ENCODE data around the gene ARL13B. TPM values are rescaled to one million over a fixed set of nuclear protein-coding genes. Genes with fewer than 3 reads are reported as not detected.
"Not testable (repeated sequence)": the region's sequence is repeated elsewhere in the genome, so short reads cannot be mapped to it uniquely, and the experiment has no call there.

ARL13B gene
- total RNA-seq, 8 experiments from 2014 or later, result 6.6 to 17.0 (median 10.6) TPM

DNA sequence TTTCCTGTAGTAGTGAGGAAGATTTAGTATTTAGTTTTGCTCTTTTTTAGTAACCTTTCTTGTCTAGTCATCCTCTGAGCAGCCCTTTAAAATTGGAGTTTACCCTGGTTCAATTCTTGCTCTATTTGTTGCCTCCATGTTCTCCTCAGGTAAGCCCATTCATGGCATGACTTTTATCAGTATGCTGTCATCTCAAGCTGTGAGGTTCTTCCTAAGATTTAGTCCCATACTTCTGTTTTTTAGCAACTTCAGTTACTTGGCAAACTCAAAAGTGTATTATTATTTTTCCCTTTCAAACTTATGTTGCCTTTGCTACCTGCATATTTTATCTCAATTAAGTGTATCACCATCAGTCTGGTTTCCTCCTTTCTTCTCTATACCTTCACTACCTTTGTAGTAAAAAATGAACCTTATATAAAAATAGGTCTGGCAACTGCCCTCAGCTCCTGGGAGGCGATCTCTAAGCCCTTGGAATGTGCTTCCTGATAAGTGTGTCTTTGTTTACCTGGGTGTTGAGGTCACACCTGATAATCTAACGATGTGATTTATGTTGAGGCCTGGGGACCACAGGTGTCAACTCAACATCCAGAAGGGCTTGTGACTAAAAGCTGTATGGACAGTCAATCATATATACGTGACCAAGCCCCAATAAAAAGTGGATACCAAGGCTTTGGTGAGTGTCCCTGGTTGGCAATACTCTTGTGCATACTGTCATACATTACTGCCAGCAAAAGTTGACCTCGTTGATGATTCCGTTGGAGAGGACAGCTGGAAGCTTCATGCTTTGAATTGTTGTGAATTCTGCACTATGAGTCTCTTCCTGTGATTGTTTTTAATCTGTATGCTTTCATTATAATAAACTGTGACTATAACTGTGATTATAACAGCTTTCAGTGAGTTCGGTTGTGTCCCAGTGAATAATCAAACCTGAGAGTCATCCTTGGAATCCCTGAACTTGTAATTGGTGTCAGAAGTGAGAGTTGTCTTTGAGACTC lies 86.8 kb downstream of the ARL13B start:
- Histone ChIP-seq H3K4me1 (replicated peaks in 1 of 2) (peaks cover 4 to 6% of the 10 kb centered on the region in 2 donors), H3K4me3 (no peak overlapping the region), H3K27ac (no peak overlapping the region)
- 80 to 100% (median 87%) methylated on average over 2 to 5 of the region's 6 CpGs; no CpG with 5 or more reads in 2 of the 10 experiments for WGBS, 10 experiments
- in situ Hi-C loops (cut with MboI; ENCODE audit: low pct_unique_long_range_greater_than_20kb in 2 of 9, low sequenced_read_pairs in 9 of 9, unreplicated experiment in 9 of 9), result loop anchor here in 1 of 9 experiments (10.0 kb wide), 1 partner anchor 62 kb away; no protein-coding TSS in a partner anchor
- ATAC-seq (replicated peaks in 6 of 8), result no peak

DNA sequence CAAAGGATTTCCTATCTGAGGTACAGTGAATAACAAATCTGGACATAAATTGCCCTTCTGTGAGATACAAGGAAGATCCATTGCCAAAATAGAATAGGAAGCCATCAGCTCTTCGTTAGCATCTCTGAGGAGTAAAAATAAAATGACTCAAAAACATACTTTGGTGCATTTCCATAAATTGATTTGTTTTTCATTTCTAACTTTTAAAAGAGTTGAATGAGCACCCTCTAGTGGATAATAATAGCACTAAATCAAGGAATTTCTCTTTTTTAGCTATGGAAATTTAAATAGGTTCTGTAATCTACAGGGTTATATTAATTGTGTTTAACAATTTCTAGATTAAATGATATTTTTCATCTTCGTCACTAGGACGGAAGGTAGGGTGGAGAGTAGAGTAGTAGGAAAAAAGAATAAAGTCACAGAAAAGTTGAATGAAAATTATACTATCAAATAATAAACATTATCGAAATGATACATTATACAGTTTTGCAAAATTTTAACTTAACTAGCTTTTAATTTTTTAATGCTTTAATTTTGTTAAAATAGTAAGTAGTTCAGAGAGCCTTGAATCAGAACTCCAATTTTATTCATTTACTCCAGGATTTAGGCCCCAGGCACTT lies 89.3 kb downstream of the ARL13B start:
- no peak for ATAC-seq (replicated peaks in 6 of 8)
- Histone ChIP-seq H3K4me3 (no peak overlapping the region), H3K27ac (no peak overlapping the region), H3K4me1 (replicated peaks in 1 of 2) (no peaks in the 10 kb centered on the region)
- in situ Hi-C loops (cut with MboI; ENCODE audit: low pct_unique_long_range_greater_than_20kb in 2 of 9, low sequenced_read_pairs in 9 of 9, unreplicated experiment in 9 of 9), result loop anchor here in 1 of 9 experiments (10.0 kb wide), 1 partner anchor 65 kb away; no protein-coding TSS in a partner anchor
- 5 to 94% (median 65%) methylated on average over 2 to 4 of the region's 4 CpGs for WGBS, 10 experiments

DNA sequence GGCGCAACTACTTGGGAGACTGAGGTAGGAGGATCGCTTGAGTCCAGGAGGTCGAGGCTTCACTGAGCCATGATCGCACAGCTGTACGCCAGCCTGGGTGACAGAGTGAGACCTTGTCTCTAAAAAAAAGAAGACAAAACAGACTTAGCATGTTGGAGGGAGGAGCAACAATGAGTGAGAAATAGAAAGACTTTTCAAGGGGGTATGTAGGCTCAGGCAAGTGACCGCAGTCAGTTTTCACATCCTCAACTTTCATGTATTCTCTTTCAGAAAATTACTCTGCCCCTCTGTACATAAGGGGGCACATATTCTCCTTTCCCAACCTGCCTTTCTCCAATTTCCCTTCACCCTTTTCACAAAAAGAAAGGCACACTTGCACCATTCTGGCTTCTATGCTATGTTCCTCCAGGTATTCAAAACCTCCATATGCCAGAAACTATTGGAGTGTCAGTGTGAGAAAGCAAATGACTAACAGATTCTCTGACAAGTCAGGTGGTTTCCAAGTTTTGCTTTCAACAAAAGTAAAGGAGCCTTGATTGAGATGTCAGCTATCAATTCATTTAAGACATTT lies 90.5 kb downstream of the ARL13B start:
- in situ Hi-C loops (cut with MboI; ENCODE audit: low pct_unique_long_range_greater_than_20kb in 2 of 9, low sequenced_read_pairs in 9 of 9, unreplicated experiment in 9 of 9), result no loop called here
- ATAC-seq (replicated peaks in 6 of 8), result no peak
- H3K4me3 ChIP-seq, result no peak overlapping the region
- WGBS, 10 experiments, result 67 to 100% (median 99%) methylated on average over 1 to 6 of the region's 6 CpGs; no CpG with 5 or more reads in 2 of the 10 experiments
- no peaks in the 10 kb centered on the region for H3K4me1 ChIP-seq (replicated peaks in 1 of 2)
- no peak overlapping the region for H3K27ac ChIP-seq

DNA sequence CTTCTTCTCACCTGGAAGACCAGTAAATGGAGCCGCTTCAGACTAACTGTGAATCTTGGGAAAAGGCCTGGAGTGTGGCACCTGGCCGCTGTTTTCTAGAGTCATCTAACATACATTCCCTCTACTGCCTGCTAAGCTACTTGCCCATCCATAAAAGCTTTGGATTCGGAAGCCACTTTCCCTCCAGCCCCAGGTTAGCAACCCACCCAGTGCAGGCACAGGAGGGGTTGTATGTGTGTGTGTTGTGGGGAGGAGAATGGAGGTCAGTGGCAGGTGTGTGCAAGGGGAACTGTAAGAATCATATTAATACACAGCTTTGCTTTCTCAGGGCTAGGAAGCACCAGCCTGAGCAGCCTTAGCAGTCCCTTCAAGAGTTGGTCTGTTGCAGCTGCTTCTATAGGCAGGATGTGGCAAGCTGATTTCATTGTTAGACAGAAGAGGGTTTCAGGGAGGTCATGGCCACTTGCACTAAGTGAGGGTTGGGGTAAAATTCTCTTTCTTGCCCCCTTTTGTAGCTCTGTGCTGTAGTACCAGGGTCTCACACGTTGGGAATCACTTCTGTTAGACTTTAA lies 91.8 kb downstream of the ARL13B start:
- Histone ChIP-seq H3K4me1 (replicated peaks in 1 of 2) (no peaks in the 10 kb centered on the region), H3K4me3 (no peak overlapping the region), H3K27ac (no peak overlapping the region)
- no peak for ATAC-seq (replicated peaks in 6 of 8)
- in situ Hi-C loops (cut with MboI; ENCODE audit: low pct_unique_long_range_greater_than_20kb in 2 of 9, low sequenced_read_pairs in 9 of 9, unreplicated experiment in 9 of 9), result no loop called here
- 80 to 100% (median 100%) methylated on average over 1 to 3 of the region's 4 CpGs; no CpG with 5 or more reads in 3 of the 10 experiments for WGBS, 10 experiments

DNA sequence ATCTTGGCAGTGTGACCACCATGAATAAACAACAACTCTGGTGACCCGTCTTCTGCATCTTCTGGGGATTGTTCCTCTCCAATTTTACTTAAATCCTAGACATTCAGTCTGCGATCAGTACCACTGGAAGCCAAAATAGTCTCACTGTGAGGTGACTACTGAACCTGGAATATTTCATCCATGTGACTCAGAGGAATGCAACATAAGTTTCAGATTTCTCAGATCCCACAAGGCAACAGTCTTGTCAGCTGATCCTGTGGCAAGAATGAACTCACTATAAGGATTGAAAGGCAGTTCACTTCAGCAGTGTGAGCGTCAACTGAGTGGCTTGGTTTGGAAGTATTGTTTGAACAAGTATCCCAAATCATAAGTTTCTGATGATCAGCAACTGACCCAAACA lies 96.1 kb downstream of the ARL13B start:
- no peaks in the 10 kb centered on the region for H3K4me1 ChIP-seq (replicated peaks in 1 of 2)
- no peak overlapping the region for H3K4me3 ChIP-seq
- in situ Hi-C loops (cut with MboI; ENCODE audit: low pct_unique_long_range_greater_than_20kb in 2 of 9, low sequenced_read_pairs in 9 of 9, unreplicated experiment in 9 of 9), result no loop called here
- ATAC-seq (replicated peaks in 6 of 8), result no peak
- 75 to 100% (median 100%) methylated on average over 1 to 3 of the region's 3 CpGs; no CpG with 5 or more reads in 2 of the 10 experiments for WGBS, 10 experiments
- no peak overlapping the region for H3K27ac ChIP-seq

DNA sequence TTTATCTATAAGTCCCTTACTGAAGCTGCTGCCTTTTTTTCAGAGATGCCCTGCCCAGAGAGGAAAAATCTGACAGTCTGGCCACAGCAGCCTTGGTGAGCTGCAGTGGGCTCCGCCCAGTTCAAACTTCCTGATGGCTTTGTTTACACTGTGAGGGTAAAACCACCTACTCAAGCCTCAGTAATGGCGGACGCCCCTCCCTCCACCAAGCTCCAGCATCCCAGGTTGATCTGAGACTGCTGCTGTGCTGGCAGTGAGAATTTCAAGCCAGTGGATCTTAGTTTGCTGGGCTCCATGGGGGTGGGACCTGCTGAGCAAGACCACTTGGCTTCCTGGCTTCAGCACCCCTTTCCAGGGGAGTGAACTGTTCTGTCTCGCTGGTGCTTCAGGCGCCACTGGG lies 100.6 kb downstream of the ARL13B start:
- in situ Hi-C loops (cut with MboI; ENCODE audit: low pct_unique_long_range_greater_than_20kb in 2 of 9, low sequenced_read_pairs in 9 of 9, unreplicated experiment in 9 of 9); H3K27ac ChIP-seq; H3K4me3 ChIP-seq; H3K4me1 ChIP-seq (replicated peaks in 1 of 2); ATAC-seq (replicated peaks in 6 of 8): not testable (repeated sequence)
- whole genome bisulfite sequencing, 10 experiments, result 100% methylated on average over 1 to 2 of the region's 5 CpGs; no CpG with 5 or more reads in 6 of the 10 experiments

DNA sequence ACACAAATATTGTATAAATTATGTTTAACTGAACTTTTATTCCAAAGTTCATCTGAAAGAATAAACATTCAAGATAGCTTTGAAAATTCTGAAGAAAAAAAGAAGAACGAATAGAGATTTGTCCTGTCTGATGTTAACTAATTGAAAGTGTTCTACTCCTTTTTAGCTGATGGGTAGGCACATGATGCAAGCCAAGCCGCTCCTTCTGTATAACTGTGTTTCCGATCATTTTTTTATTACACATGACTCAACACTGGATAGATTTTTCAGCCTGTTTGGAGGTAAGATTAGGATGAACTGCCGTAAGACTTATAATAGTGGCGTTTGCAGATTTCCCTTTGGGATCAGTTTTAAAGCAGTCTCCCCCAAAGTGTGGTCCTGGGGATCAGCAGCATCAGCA lies 101.9 kb downstream of the ARL13B start:
- Histone ChIP-seq H3K4me1 (replicated peaks in 1 of 2) (peaks cover 0 to 8% of the 10 kb centered on the region in 2 donors), H3K27ac (no peak overlapping the region), H3K4me3 (no peak overlapping the region)
- in situ Hi-C loops (cut with MboI; ENCODE audit: low pct_unique_long_range_greater_than_20kb in 2 of 9, low sequenced_read_pairs in 9 of 9, unreplicated experiment in 9 of 9), result no loop called here
- ATAC-seq (replicated peaks in 6 of 8), result peak in 5 of 8 experiments; percentile 41 to 77 (median 74)
- 84 to 100% (median 91%) methylated on average over 1 to 5 of the region's 5 CpGs for WGBS, 10 experiments

DNA sequence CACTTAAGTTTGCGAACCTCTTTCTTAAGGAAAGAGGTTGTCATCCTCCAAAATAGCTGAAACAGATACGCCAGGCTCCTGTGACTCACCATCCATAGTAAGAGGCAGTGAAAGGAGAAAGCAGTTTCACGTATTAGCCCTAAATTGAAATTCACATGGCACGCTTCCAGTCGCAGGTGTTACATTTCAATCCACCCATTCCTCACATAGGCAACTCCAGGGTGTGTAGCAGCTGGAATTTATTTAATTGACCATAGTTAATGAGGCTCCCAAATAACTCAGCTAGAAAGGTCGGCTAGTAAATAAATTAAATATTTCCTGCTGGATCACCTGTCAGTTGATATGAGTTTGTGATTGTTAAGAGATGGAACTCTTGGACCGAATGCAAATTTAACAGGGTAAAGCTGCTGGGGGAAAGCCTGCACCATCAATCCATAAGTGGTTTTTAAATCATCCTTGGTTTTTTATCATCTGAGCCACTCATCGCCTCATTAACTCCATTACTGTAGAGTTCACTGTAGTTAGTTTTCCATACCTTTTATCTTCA lies 102.5 kb downstream of the ARL13B start:
- ATAC-seq (replicated peaks in 6 of 8), result peak in 5 of 8 experiments; percentile 40 to 83 (median 54)
- WGBS, 10 experiments, result 71 to 100% (median 82%) methylated on average over 1 to 8 of the region's 8 CpGs
- Histone ChIP-seq H3K4me3 (no peak overlapping the region), H3K27ac (no peak overlapping the region), H3K4me1 (replicated peaks in 1 of 2) (peaks cover 0 to 8% of the 10 kb centered on the region in 2 donors)
- in situ Hi-C loops (cut with MboI; ENCODE audit: low pct_unique_long_range_greater_than_20kb in 2 of 9, low sequenced_read_pairs in 9 of 9, unreplicated experiment in 9 of 9), result no loop called here

DNA sequence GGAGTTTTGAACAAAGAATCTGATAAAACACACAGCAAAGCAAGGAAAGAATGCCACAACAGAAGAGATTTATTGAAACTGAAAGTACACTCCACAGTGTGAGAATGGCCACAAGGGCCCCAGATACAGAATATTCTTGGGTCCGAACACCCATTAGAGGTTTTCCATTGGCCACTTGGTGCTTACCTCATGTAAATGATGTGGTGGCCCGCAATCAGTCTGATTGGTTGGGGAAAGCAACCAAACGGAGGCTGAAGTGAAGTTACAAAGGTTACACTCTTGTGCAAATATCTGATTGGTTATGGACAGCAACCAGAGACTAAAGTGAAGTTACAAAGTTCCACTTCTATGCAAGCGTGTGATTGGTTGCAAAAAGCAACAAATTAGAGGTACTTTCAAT lies 103.3 kb downstream of the ARL13B start:
- ATAC-seq (replicated peaks in 6 of 8), result peak in 1 of 8 experiments; percentile 25
- H3K4me3 ChIP-seq, result no peak overlapping the region
- in situ Hi-C loops (cut with MboI; ENCODE audit: low pct_unique_long_range_greater_than_20kb in 2 of 9, low sequenced_read_pairs in 9 of 9, unreplicated experiment in 9 of 9), result no loop called here

DNA sequence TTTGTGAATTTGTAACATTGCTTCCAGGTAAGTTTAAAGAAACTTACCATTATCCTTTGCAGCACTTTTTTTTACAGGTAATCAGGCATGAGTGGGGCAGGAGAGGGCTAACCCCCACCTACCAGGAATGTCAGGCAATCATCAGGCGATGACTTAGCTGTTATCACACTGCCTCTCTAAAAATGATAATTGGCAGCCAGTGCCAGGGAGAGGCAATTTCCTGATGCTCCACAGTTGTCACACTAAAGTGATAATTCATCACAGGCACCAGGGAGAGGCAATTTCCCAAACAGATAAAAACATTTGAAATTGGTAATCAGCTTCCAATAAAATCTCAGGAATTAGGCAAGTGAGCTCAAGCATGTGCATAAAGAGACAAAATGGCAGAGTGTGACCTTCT lies 109.2 kb downstream of the ARL13B start:
- 80 to 100% (median 100%) methylated on average over 1 of the region's 1 CpG; no CpG with 5 or more reads in 4 of the 10 experiments for WGBS, 10 experiments
- H3K27ac ChIP-seq, result no peak overlapping the region
- in situ Hi-C loops (cut with MboI; ENCODE audit: low pct_unique_long_range_greater_than_20kb in 2 of 9, low sequenced_read_pairs in 9 of 9, unreplicated experiment in 9 of 9), result no loop called here
- H3K4me1 ChIP-seq (replicated peaks in 1 of 2), result no peaks in the 10 kb centered on the region
- no peak overlapping the region for H3K4me3 ChIP-seq
- no peak for ATAC-seq (replicated peaks in 6 of 8)

More for the DNA sequence above, 103.3 kb downstream of the ARL13B start:
- Histone ChIP-seq H3K27ac (no peak overlapping the region), H3K4me1 (replicated peaks in 1 of 2) (peaks cover 0 to 8% of the 10 kb centered on the region in 2 donors)
- whole genome bisulfite sequencing, 10 experiments, result 85 to 100% (median 94%) methylated on average over 1 to 4 of the region's 4 CpGs; no CpG with 5 or more reads in 1 of the 10 experiments

DNA sequence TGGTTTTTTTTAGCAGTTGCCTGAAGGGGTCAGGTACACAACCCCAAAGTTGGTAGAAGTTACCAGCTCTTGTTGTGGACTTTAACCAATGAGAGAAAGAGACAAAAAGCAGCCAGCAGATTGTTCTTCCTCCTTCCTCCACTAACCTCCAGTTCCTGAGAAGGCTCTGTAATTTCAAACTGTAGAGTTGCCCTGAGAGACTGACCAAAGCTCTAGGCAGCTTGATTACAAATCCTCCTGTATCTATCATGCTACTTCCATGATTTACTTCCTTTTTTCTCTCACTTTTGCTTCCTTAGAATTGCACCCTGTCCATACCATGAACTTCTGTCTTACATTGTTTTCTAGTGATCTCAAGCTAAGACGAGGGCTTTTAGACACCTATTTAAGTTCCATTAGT lies 112.1 kb downstream of the ARL13B start:
- Histone ChIP-seq H3K4me3 (no peak overlapping the region), H3K27ac (no peak overlapping the region), H3K4me1 (replicated peaks in 1 of 2) (no peaks in the 10 kb centered on the region)
- in situ Hi-C loops (cut with MboI; ENCODE audit: low pct_unique_long_range_greater_than_20kb in 2 of 9, low sequenced_read_pairs in 9 of 9, unreplicated experiment in 9 of 9), result no loop called here
- no peak for ATAC-seq (replicated peaks in 6 of 8)
- 71 to 100% (median 95%) methylated on average over 1 of the region's 1 CpG; no CpG with 5 or more reads in 2 of the 10 experiments for WGBS, 10 experiments

DNA sequence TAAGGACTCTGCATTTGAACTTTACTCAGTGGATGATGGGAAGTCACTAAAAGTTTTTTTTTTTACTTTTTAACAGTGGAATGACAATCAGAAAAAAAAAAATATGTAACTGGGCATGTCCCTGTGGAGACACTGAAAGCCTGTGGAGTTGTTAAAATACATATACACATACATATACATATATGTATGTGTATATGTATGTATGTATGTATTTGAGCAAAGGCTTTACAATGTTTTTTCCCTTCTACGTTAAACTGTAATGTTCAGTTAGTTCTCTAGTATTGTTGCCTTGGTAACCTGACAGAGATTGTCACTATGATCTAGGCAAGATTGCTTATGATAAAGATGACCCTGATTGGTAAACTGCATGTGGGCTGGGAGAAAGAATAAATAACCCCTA lies 113.2 kb downstream of the ARL13B start:
- peak in 2 of 8 experiments; percentile 29 to 91 for ATAC-seq (replicated peaks in 6 of 8)
- in situ Hi-C loops (cut with MboI; ENCODE audit: low pct_unique_long_range_greater_than_20kb in 2 of 9, low sequenced_read_pairs in 9 of 9, unreplicated experiment in 9 of 9), result no loop called here

More for the DNA sequence above, 113.2 kb downstream of the ARL13B start:
- WGBS, 10 experiments, result 80 to 100% (median 87%) methylated on average over 1 of the region's 1 CpG; no CpG with 5 or more reads in 6 of the 10 experiments
- no peaks in the 10 kb centered on the region for H3K4me1 ChIP-seq (replicated peaks in 1 of 2)
- H3K27ac ChIP-seq, result no peak overlapping the region
- no peak overlapping the region for H3K4me3 ChIP-seq
